ENCODE data around the gene SERPINB5.
"Not testable (repeated sequence)": the region's sequence is repeated elsewhere in the genome, so short reads cannot be mapped to it uniquely, and the experiment has no call there.

The SERPINB5 gene, protein sequence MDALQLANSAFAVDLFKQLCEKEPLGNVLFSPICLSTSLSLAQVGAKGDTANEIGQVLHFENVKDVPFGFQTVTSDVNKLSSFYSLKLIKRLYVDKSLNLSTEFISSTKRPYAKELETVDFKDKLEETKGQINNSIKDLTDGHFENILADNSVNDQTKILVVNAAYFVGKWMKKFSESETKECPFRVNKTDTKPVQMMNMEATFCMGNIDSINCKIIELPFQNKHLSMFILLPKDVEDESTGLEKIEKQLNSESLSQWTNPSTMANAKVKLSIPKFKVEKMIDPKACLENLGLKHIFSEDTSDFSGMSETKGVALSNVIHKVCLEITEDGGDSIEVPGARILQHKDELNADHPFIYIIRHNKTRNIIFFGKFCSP

DNA sequence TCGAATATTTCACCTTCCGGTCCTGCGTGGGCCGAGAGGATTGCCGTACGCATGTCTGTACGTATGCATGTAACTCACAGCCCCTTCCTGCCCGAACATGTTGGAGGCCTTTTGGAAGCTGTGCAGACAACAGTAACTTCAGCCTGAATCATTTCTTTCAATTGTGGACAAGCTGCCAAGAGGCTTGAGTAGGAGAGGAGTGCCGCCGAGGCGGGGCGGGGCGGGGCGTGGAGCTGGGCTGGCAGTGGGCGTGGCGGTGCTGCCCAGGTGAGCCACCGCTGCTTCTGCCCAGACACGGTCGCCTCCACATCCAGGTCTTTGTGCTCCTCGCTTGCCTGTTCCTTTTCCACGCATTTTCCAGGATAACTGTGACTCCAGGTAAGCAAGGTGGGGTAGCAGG is at the start of gene SERPINB5:
Gene SERPINB5, plus strand, starts transcription at position 291 of the 400 bp plus-strand sequence. CDS start 7,471 bp downstream, outside the sequence.
- no peak for DNase-seq

GRCh38 chr18:63427558-63427957 is 49.2 kb upstream of the SERPINB5 start:
- no peak for DNase-seq

DNA sequence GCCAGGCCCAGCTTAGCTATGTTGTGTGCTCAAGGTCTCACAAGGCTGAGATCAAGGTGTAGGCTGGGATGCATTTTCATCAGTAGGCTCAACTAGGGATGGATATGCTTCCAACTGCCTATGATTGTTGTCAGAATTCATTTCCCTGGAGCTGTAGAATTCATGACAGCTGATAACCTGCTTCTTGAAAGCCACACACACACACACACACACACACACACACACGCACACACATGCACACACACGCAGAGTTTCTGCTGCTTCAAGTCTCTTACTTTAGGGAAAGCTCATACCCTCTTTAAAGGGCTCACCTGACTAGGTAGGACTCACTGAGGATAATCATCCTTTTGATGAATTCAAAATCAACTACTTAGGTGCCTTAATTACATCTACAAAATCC is 46.2 kb upstream of the SERPINB5 start:
- DNase-seq = no peak

DNA sequence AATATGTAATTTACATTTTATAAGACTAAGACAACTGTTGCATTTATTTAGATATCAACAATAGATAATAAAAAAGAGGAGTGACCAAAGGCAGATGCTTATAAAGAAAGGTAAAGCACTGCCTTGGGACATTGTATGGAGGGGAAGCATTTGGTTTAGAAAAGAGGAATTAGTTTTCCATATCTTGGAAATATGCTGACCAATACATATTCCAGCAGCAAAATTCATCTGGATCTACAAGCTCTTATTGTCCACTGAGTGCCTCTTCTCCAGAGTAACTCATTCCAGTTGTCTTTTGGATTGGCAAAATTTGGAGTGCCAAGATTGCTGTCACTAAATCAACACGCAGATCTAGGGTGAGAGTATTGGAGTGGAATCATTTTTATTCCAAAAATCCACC is 45.6 kb upstream of the SERPINB5 start:
- no peak for DNase-seq

- DNase-seq = no peak
Observed at GRCh38 chr18:63433334-63433866, 43.4 kb upstream of the SERPINB5 start.

- DNase-seq = no peak
Observed at GRCh38 chr18:63438181-63438580, 38.6 kb upstream of the SERPINB5 start.

GRCh38 chr18:63439334-63439733 is 37.4 kb upstream of the SERPINB5 start:
- DNase-seq = peak; percentile 79

- no peak for DNase-seq
Observed at GRCh38 chr18:63440219-63440618, 36.5 kb upstream of the SERPINB5 start.

DNA sequence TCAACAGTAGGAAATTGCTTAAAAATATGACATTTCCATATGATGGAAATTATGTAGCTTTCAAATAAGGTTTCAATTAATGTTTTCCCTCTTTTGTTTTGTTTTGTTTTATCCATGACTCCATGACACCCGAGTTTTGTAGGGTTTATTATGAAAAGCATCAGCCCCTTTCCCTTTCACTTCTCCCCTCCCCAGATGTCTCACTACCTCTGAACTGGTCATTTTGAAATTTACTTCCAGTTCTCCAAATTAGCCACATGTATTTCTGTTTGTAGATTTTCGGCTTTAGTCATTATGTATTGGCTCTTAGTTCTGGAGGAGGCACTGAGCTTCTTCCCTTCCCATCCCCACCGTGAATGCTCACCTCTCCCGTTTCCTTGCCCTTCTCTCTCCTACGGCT is 35.9 kb upstream of the SERPINB5 start:
- DNase-seq = no peak

DNA sequence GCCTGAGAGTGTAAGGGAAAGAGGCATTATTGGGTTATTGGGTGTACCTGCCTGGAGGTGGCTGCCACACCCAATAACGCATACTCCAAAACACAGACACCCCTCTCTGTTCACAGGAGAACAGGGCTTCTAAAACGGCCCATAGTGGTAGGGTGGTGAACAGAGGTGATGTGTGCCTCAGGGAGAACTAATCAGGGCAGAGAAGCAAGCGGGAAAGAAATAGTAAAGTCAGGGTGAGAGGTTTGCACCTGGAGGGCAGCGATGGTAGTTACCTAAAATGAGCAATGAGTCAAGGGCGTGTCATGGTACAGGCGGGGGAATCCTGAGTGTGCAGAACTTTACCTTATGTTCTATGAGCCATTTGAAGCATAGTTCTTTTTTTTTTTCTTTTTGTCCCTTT is 32.9 kb upstream of the SERPINB5 start:
- DNase-seq = no peak

DNA sequence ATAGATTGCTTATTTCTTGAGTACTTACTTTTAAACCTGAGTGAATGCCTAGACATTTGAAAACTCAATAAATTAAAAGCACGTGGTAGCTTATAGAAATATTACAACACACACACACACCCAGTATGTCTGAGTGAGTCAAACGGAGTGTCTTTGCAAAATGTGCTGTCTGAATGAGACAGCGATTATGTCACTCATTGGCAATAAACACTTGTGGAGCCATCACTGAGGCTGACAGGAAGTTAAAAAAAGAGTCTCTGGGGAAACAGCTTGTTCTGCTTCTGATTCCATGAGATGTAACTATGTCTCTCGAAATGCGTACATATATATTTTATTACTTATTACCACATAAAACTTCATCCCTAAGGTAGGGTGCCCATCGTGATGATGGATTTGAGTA is 32.2 kb upstream of the SERPINB5 start:
- no peak for DNase-seq

- DNase-seq = no peak
Observed at GRCh38 chr18:63445037-63445436, 31.7 kb upstream of the SERPINB5 start.

- DNase-seq = no peak
Observed at GRCh38 chr18:63446266-63446665, 30.5 kb upstream of the SERPINB5 start.

- no peak for DNase-seq
Observed at GRCh38 chr18:63447066-63447465, 29.7 kb upstream of the SERPINB5 start.

- DNase-seq = no peak
Observed at GRCh38 chr18:63449426-63449825, 27.3 kb upstream of the SERPINB5 start.

GRCh38 chr18:63451799-63452660 is 24.7 kb upstream of the SERPINB5 start:
- DNase-seq = no peak

DNA sequence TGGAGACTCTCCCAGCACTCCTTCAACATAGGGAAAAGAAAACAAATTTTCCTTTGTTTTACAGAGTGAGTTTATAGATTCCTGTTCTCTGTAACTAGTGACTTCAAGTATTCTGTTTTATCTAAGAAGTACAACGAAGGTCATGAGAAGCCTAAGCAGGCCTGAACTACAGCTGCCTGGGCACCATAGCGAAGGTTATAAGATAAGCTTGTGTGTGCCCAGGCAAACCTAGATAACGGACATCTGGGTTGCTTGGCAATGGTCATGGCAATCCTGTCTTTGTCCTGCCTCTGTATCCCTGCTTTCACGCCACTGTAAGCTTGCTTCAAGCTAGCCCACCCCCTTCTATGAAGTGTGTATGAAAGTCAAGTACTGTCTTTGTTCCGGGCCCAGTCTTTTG is 24.0 kb upstream of the SERPINB5 start:
- not testable (repeated sequence) for DNase-seq

DNA sequence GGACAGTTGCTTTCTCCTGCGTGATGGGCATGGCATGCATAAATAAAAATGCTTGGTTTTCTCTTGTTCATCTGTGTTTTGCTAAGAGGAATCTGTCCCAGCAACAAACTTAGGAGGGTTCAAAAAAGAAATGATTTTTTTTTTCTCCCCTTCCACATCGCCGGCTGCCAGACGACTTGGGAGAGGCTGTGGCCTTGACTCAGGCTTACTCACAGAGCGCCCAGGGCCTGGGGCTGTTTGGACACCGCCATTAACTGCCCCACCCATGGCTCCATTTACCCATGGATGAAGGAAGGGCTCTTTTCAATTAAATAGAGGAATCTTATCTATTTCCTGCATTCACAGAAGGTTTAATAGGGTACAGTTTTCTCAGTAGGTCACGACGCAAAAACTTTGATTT is 22.3 kb upstream of the SERPINB5 start:
- DNase-seq = no peak

DNA sequence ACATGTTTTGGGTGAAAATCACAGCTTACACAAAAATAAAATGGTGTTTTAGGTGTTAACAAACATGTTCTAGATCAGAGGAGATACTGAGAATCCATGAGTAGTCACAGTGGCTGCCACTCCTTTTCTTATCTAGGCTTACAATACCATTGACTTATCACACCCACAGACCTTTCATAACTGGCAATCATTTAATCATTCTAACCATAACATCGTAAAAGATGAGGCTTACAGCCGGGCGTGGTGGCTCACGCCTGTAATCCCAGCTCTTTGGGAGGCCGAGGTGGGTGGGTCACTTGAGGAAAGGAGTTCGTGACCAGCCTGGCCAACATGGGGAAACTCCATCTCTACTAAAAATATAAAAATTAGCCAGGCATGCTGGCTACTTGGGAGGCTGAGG is 18.8 kb upstream of the SERPINB5 start:
- DNase-seq = no peak

GRCh38 chr18:63460414-63460813 is 16.3 kb upstream of the SERPINB5 start:
- no peak for DNase-seq

- no peak for DNase-seq
Observed at GRCh38 chr18:63464434-63464833, 12.3 kb upstream of the SERPINB5 start.

- no peak for DNase-seq
Observed at GRCh38 chr18:63465059-63465458, 11.7 kb upstream of the SERPINB5 start.

DNA sequence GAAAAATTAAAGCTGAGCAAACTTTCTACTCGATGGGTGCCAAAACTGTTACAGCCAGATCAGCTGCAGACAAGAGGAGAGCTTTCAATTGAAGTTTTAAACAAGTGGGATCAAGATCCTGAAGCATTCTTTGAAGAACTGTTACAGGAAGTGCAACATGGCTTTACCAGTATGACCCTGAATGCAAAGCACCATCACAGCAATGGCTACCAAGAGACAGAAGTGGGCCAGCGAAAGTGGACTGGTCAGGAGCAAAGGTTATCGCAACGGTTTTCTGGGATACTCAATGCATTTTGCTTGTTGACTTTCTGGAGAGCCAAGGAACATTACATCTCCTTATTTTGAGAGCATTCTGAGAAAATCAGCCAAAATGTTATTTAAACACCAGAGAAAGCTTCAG is 9.1 kb upstream of the SERPINB5 start:
- no peak for DNase-seq

DNA sequence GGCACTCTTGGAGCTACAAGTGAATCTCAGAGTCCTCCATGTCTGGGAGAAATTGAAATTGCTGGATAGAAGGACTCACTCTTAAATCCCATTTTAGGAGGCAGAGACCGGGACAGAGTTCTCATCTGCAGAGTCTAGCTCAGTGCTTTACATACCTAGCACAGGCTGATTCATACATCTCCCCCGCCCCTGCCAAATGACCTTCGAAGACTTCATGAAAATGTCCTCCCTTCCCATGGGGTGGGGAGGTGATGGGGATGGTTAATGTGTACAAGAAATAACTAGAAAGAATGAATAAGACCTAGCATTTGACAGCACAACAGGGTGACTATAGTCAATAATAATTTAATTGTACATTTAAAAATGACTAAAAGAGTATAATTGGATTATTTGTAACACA is 8.2 kb upstream of the SERPINB5 start:
- DNase-seq = no peak

Measured in NCI-H82 (cell line).